Measurements from ENCODE around the gene TARP.

DNA sequence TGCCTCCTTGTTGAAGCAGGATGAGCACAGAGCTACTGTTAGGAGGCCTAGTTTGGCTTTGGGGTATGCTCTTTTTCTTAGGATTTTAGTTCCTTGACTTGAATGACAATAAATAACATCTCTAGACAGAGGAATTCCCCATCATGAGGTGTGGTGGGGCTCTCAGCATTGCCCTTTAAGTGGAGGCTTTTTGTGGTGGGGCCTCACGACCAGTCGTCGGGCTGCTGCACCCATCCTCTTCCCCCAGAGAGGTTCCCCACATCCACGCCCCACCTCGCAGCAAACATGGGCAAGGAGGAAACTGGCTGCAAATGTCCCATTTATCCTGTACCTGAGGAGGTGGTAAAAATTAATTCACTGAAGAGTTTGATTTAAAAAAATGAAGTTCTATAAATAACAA lies 36.1 kb upstream of the TARP start:
- TF ChIP-seq, protein P1, sequence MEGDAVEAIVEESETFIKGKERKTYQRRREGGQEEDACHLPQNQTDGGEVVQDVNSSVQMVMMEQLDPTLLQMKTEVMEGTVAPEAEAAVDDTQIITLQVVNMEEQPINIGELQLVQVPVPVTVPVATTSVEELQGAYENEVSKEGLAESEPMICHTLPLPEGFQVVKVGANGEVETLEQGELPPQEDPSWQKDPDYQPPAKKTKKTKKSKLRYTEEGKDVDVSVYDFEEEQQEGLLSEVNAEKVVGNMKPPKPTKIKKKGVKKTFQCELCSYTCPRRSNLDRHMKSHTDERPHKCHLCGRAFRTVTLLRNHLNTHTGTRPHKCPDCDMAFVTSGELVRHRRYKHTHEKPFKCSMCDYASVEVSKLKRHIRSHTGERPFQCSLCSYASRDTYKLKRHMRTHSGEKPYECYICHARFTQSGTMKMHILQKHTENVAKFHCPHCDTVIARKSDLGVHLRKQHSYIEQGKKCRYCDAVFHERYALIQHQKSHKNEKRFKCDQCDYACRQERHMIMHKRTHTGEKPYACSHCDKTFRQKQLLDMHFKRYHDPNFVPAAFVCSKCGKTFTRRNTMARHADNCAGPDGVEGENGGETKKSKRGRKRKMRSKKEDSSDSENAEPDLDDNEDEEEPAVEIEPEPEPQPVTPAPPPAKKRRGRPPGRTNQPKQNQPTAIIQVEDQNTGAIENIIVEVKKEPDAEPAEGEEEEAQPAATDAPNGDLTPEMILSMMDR (IDR thresholded peaks at IDR 0.05) = no peak
- no peak for TF ChIP-seq POLR2A (IDR thresholded peaks at IDR 0.05)
